Stimulated activated CD4-positive, alpha-beta T cell treated with anti-CD3 and anti-CD28 coated beads, Interleukin-2, amount 100 ng/mL, for 24 hours (primary cell): ENCODE results near the gene KRT16.
"Not testable (repeated sequence)": the region's sequence is repeated elsewhere in the genome, so short reads cannot be mapped to it uniquely, and the experiment has no call there.

Experiments used
- DNase-seq, 2 donors: peaks; one replicate each; pipeline ENCODE4 v3.0.0-alpha.2; 2020

Gene KRT16

DNA sequence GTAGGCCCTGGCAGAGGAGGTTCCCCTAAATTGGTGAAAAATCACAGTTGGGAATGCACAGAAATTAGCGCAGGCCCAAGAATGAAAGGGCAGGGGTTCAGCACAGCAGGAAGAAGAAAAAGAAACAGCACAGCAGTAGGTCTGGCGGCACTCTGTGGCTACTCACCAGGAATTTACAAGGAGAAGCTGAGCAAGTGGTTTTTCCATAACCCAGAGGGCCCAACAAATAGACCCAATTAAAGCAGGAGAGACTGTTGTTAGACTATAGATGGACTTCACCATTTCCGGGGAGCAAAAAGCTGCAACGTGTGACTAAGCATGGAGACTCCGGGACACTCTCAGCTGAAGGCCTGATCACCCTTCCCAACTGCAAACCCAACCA lies 14.3 kb upstream of the KRT16 start:
- not testable (repeated sequence) for DNase-seq

DNA sequence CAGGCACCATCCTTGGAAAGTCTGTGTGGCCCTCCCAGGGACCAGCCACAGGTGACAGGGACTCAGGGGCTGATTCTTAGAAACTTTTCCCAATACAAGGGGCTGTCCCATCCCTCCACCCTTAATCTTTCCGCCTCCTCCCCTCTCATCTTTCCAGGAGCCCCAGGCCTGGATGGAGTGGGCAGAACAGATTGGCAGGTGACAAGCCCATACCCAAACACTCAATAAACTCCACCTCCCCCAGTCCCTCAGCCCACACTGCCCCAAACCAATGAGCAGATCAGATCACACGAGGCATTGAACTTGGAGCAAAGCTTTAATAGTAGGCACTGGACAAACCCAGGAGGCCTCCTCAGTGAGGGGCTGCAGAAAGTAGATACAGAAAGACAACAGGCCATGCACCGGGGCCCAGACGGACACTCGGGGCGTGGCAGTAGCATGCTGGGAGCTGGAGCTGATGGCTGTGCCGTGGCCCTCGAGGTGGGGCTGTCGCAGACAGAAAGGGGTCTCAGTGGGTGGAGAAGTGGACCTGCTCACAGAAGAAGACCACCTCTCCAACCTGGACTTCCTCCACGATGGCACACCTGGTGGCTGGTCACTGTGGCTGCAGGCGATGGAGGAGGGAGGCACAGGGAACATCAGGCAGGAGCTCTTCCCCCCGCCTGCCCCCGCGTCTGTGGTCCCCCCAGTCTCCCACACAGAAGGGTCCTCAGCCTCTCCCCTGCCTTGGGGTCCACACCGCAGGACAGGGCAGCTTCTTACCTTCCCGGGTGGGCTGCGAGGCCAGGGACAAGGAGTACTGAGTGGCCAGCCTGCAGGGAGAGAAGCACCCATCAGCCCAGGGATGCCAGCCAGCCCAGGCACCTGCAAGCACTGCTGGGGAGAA lies 13.7 kb upstream of the KRT16 start:
- DNase-seq = not testable (repeated sequence)

DNA sequence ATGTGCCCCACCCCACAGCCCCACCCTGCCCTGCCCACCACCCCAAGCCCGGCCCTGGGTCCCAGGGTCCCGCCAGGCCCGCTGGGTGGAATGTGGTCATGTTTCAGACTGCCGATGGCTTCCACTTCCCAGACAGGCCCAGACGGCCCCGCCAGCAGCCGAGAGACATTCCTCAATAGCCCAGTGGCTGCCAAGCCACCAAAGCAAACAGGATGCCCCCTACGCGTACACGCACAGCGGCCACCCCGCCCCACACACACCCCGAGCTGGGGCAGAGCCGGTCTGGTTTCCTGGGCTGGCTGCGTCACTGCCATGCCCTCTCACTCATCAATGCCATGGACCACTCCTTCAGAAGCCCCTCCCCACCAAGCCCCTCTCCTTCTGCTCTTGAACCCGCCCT lies 13.0 kb upstream of the KRT16 start:
- DNase-seq = no peak

DNA sequence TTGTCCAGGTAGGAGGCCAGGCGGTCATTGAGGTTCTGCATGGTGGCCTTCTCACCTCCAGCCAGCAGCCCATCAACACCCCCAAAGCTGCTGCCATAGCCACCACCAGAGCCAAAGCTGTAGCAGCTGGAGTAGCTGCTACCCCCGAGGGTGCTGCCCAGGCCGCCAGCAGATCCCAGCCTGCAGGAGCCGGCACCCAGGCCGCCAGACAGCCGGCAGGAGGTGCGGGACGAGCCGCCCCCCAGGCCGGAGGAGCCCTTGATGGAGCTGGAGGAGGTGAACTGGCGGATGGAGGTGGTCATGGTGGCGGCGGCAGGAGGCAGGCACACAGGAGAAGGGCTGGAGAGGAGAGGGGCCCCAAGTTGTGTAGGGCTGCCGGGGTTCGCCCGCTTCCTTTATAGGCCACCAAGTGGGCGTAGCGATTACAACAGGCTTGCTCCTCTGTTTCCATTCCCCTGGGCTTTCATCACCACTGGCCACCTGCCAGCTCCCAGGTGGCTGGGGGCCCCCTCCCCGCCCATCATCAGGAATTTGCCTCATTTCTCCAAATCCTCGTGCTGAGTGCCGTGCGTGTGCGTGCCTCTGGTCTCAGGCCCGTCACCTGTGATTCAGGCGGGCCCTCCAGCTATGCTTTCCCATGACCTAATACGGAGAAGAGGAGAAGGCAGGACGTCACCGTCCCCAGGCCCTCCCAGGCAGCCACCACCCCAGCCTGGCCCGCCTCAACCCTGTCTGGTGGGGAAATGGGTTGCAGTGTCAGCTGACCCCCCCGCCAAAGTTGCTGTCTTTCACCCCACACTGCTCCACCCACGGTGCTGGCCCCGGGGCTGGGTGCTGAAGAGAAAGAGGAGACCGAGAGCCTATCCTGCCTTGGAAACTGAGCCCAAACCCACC lies 11.9 kb upstream of the KRT16 start, which contains the start of gene KRT17:
Gene KRT17 (minus strand): TSS at position 368 of the 894 bp plus-strand sequence. CDS start 66 bp downstream, at position 302.
- no peak for DNase-seq

DNA sequence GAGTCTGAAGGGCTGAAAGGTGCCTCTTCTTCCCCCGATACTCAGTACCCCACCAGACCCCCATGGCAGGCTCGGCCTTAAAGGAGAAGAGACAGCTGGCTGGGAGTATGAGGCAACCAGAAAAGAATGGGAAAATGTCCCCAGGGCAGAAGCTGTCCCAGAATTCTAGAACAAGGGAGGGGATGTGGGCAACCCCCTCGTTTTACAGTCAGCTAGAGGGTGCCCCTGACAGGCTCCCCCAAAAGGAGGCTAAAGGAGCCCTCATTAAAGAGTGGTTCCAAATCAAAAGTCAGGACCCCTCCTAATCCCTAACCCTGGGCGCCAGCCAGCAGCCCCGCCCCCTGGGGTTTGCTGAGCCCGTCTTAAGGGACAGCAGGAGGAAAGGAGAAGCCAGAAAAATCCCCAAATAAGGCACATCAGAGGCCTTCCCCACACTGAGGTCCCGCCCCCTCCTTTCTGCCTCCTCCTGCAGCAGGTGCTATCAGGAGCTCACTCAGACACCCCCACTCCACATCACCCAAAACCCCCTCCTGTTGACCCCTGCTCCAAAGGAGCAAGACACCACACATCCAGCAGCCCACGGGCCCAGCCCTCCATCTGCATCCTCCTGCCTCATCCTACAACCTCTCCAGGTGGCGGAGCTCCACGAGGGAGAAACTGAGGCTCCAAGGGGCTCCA lies 10.8 kb upstream of the KRT16 start:
- not testable (repeated sequence) for DNase-seq

DNA sequence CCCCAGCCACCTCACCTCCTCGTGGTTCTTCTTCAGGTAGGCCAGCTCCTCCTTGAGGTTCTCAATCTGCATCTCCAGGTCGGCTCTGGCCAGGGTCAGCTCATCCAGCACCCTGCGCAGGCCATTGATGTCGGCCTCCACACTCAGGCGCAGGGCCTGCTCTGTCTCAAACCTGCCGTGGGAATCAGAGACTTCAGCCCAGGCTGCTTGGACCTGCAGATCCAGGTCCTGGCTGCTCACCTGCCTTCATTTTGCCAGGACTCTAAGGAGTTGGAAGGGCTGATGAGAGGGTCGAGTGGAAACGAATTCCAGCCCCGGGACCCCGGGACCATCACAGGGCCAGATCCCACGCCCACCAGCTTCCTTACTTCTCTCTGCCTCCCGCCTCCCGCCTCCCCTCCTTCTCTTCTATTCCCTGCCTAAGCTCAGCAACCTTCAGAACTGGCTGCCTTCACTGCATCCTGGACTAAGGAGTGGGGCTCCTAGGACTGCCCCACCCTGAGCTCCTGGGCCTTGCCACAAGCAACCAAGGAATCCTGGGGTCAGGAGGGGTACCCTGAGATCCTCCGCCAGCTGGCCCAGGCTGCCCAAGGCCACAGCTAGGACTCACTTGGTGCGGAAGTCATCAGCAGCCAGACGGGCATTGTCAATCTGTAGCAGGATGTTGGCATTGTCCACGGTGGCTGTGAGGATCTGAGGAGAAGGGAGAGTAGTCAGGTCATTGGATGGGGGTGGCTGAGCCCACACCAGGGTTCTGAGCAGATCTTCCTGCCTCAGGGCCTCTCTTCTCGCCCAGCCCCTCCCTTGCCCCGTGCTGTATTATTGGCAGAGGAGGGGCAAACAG lies 10.0 kb upstream of the KRT16 start:
- DNase-seq = not testable (repeated sequence)

DNA sequence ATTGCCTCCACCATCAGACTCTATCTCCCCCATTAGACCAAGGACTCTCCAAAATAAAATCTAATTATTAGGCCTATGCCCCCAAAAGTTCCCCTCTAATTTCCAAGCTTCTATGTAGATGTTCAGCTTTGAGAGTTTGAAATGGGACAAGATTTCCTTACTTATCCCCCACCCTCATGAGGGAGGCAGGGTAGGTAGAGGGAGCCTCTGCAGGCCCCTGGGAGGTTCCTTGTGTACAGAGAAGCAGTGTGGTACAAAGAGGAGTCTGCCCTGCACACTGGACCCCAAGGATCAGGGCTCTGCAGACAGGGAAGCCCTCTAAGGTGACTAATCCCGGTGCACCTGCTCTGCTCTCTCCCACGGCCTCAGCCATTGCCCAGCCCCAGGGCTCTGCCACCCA lies 9.3 kb upstream of the KRT16 start:
- DNase-seq = no peak

DNA sequence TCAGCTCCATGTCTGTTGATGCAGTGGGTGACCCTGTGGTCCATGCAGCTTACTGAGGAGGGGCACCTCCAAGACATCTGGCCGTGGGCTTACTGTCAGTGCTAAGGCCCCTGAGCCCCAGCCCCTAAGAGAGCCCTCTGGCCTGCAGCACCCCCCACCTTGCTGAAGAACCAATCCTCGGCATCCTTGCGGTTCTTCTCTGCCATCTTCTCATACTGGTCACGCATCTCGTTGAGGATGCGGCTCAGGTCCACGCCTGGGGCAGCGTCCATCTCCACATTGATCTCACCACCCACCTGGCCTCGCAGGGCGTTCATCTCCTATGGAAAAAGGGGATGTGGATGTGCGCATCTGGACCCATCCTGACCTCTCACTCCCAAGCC lies 8.9 kb upstream of the KRT16 start:
- not testable (repeated sequence) for DNase-seq

DNA sequence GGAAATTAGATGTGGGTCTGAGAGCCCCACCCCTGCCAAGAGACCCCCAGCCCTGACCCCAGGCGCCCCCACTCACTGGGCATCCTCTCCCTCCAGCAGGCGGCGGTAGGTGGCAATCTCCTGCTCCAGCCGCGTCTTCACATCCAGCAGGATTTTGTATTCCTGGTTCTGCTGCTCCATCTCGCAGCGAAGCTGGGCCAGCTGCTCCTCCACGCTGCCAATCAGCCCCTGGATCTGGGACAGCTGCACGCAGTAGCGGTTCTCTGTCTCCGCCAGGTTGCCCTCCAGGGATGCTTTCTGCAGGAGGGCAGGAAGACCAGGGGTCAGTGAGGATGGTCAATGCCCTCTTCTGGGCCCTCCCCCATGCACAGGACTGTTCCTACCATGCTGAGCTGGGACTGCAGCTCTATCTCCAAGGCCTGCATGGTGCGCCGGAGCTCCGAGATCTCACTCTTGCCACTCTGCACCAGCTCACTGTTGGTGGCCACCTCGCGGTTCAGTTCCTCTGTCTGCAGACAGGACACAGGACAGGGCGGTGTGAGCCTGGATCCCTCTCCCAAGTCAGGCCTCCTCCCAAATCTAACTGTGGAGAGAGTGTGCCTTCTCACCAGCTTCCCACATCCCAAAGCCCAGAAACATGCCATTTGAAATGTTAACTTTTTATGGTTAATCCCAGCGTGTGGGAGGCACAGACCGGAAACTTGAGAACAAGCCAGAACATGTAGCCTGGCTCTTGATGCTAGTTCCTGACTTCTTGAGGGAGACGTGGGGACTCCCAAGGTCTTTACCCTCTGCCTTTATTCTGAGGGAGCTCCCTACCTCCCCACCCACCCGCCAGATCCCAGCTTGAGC lies 8.2 kb upstream of the KRT16 start:
- no peak for DNase-seq

DNA sequence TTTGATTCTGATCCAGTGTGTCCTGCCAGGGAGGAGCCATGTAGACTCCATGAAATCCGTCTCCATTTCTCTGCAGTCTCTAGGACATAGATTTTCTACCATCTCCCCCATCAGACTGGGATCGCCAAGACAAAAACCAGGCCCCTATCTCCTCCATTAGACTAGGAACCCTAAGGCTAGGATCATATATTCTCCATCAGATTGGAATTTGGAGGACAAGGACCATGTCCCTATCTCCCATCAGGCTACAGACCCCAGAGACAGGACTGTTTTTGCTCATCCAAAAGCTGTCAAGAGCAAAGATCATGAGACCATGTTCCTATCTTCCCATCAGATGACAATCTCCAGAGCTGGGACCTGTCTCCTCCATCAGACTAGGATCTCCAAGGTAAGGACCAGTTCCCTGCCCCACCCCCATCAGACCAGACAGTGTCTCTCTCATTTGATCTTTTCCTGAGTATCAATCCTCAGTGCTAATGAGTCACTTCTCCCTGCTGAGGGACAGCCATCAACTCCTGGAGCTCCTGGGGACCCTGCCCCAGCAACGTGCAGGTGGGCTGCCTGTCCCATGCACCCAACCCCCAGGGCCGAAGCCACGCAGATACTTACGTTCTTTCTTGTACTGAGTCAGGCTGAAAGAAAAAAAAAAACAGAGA lies 7.5 kb upstream of the KRT16 start:
- DNase-seq = not testable (repeated sequence)

DNA sequence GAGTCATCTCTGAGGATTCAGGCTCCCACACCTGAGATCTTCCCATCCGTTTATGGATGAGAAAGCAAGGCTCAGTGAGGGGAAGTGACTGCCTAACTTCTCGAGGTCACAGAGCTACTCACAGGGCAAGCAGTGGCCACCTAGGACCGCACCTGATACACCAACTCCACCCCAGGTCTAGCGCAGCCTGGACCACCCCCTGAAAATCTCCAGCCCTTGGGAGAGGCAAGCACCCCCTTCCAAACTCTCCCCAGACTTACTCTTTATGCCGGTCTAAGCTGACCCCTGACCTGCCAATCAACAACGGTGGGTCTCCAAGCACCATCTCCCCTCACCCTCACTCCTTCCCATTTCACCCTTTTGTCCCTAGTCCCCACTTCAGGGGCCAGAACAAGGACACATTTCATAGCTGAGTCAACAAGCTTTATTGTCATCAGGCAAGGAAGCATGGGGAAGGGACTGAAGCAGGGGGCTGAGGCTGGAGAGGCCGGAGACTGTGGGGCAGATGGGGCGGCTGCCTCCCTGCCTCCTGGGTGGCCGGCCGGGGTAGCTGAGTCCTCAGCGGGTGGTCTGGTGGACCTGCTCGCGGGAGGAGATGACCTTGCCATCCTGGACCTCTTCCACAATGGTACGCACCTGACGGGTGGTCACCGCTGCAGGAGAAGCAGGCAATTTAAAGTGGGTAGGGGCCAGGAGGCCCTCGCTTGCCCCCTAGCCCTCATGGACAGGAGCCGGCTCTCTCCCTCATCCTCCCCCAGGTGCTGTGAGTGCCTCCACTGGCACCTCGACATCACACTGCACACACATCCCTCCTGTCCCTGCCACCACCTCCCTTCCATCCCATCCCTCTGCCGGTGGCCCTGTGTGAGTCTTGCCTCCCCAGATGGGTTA lies 6.7 kb upstream of the KRT16 start:
- DNase-seq = no peak

DNA sequence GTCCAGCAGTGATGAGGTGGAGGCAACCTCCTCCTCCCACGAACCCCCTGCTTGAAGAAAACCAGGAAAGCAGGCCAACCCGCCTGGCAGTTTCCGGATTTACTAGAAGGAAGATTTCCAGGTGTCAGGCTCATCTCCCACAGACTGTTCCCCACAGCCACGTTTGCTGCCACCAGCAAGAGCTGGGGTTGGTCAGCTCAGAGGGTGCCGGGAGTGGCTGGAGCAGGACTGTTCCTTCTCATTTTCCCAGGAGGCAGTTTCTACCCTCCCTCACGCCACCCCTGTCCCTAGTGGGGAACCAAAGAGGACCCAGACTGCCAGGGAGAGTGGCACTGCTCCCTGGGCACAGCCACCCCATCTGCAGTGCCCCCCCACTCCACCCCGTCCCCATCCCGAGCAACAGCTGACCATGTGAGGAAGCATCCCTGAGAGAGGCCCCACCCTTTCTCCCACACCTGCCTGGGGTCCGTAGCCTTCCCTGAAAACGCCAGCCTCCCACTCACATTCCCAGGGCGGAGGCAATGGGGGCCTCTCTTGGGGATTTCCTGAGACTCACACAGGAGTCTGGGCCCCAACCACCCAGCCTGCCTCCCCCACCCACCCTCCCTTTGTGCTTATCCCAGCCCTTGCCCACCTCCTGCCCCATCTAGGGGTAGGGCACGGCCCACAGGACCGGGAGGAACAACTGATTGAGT lies 5.9 kb upstream of the KRT16 start:
- no peak for DNase-seq

DNA sequence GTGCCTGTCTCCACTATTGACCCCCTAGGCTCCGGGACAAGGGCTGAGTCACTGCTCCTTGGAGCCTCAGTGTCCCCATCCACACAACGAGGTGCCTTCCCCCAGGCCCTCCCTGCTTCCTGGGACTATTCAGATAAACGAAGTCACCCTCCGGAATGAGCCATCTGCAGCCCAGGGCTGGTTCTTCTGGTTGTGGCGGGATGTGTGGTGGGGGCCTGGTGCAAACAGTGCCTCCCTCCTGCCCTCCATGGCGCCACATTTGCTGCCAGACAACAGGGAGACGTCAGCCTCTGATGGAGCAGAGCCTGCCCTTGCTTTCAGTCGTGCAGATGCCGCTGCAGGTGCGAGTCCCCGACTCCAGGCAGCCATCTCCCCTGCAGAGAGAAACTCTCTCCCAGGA lies 5.1 kb upstream of the KRT16 start:
- no peak for DNase-seq

DNA sequence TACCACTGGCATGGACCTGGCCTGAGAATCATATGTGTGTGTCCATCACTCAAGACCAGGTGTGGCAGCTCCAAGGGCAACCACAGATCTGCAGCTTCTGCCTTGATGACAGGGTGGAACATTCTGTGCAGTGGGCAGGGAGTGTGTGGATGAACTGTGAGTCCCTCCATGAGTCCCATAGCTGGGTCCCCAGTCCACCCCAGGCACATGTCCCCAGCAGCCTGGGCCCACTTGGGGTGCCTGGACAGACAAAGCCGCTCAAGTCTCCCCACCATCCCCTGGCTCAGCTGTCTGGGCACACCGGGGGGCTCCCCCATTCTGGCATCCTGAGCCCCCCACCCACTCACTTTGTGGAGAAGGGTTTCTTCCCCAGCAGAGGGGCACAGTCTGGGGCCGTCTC lies 4.6 kb upstream of the KRT16 start:
- DNase-seq = no peak

DNA sequence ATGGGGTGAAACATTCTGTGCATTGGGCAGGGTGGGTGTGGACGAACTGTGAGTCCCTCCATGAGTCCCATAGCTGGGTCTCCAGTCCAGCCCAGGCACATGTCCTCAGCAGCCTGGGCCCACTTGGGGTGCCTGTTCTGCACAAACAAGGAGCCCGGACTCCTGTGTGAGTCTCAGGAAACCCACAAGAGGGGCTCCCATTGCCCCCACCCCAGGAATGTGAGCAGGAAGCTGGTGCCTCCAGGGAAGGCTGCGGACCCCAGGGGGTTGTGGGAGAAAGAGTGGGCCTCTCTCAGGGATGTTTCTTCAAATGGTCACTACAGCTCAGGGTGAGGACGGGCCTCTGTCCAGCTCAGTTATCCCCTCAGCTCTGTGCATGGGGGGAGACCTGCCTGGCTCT lies 3.9 kb upstream of the KRT16 start:
- DNase-seq = not testable (repeated sequence)

DNA sequence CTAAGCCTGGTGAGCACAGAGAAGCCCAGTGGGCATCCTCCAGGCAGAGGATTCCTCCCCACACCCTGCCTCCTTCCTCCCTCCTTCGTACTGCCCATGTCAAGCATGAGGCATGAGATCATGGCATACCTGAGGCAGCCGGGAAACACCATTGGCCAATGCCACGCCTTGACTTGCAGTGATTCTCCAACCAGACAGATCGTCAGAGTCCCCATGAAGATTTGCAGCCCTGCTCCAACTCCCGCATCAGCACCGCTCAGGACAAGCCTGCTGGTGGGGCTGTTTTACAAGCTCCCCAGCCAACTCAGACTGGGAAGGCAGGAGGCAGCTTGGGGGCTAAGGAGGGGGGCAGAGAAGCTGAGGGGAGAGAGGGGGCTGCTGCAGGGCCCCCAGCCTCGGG lies 2.9 kb upstream of the KRT16 start:
- no peak for DNase-seq

DNA sequence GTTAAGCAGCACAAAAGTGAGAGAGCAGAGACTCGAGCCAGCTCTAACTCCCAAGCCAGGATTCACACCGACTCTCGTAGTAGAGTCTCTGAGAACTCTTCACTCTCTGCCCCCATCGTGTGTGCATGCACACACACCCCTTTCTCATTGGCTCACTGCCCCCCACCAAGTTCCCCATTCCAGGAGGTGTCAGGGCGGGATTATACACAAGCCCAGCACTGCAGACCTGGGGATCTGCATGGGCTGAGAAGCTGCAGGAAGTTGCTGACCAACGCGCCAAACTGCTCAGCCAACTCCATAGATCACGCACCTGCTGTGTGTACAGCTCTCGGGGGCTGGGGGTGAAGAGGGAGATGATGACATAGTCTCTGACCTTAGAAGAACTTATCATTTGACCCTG lies 2.2 kb upstream of the KRT16 start:
- not testable (repeated sequence) for DNase-seq

DNA sequence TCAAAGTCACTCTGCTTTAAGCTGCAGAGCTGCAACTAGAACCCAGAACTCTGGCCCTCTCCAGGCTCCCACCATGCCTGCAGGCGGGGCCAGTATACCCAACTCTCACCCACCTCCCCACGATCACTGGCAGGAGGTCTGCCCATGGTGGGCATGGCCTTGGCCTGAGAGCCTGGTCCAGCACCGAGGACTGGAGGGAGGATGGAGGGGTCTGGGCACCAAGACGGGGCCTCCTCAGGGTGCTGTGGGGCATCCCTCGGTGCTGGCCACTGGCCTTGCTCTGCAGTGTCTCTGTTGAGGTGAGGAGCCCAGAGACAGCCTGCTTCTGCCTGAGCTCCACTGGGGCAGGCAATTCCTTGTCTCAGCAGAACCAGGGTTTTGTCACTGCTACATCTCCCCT lies 1.5 kb upstream of the KRT16 start:
- no peak for DNase-seq
